SK-MEL-5 (cell line): ENCODE measurements around the gene LHFPL6. TPM values are rescaled to one million over a fixed set of nuclear protein-coding genes. Genes with fewer than 3 reads are reported as not detected.
A peak's percentile ranks its signal among the peaks of the same experiment; 100 is the strongest.

Source experiments
- DNase-seq: peaks from one replicate; pipeline ENCODE4 v3.0.0-alpha.2; 2016; ENCODE audit warnings: low read depth, low spot score
- in situ Hi-C: cut with HindIII; loops from 2 replicates; pipeline ENCODE4 v1.10.0; 2016; ENCODE audit warnings: low sequenced_read_pairs, high pct_unique_total_duplicates, low pct_unique_long_range_greater_than_20kb
- total RNA-seq: library from RNA; depleted of rRNA; stranded (reverse); fragments of >200 nt; shearing (Covaris generic); gene quantifications from 2 replicates; pipeline ENCODE4 v1.2.3, GENCODE V29; 2014

LHFPL6 gene
- total RNA-seq, 1 experiment from 2014 or later = 17.2 TPM

- in situ Hi-C loops = no loop called here
- DNase-seq = no peak
Observed at GRCh38 chr13:39599842-39600241, 3.2 kb downstream of the LHFPL6 start.

GRCh38 chr13:39599012-39599411 is 4.0 kb downstream of the LHFPL6 start:
- no peak for DNase-seq
- in situ Hi-C loops = no loop called here

GRCh38 chr13:39597838-39598237 is 5.2 kb downstream of the LHFPL6 start:
- in situ Hi-C loops = no loop called here
- DNase-seq = no peak

- in situ Hi-C loops = no loop called here
- DNase-seq = no peak
Observed at GRCh38 chr13:39596685-39597084, 6.3 kb downstream of the LHFPL6 start.

- in situ Hi-C loops = no loop called here
- no peak for DNase-seq
Observed at GRCh38 chr13:39596176-39596575, 6.8 kb downstream of the LHFPL6 start.

- in situ Hi-C loops = no loop called here
- no peak for DNase-seq
Observed at GRCh38 chr13:39590466-39591036, 12.4 kb downstream of the LHFPL6 start.

GRCh38 chr13:39588384-39588783 is 14.6 kb downstream of the LHFPL6 start:
- in situ Hi-C loops = no loop called here
- DNase-seq = no peak

GRCh38 chr13:39587939-39588338 is 15.1 kb downstream of the LHFPL6 start:
- in situ Hi-C loops = no loop called here
- DNase-seq = peak; percentile 92

GRCh38 chr13:39586958-39587605 is 15.9 kb downstream of the LHFPL6 start:
- in situ Hi-C loops = no loop called here
- no peak for DNase-seq

- no peak for DNase-seq
- in situ Hi-C loops = no loop called here
Observed at GRCh38 chr13:39586151-39586550, 16.8 kb downstream of the LHFPL6 start.

GRCh38 chr13:39585219-39585618 is 17.8 kb downstream of the LHFPL6 start:
- in situ Hi-C loops = no loop called here
- no peak for DNase-seq

- in situ Hi-C loops = no loop called here
- no peak for DNase-seq
Observed at GRCh38 chr13:39580881-39581575, 22.0 kb downstream of the LHFPL6 start.

- in situ Hi-C loops = no loop called here
- DNase-seq = no peak
Observed at GRCh38 chr13:39578821-39579291, 24.1 kb downstream of the LHFPL6 start.

GRCh38 chr13:39577838-39578491 is 25.0 kb downstream of the LHFPL6 start:
- DNase-seq = no peak
- in situ Hi-C loops = no loop called here

GRCh38 chr13:39577203-39577602 is 25.8 kb downstream of the LHFPL6 start:
- in situ Hi-C loops = no loop called here
- DNase-seq = no peak

GRCh38 chr13:39575641-39576238 is 27.3 kb downstream of the LHFPL6 start:
- in situ Hi-C loops = no loop called here

GRCh38 chr13:39571502-39572092 is 31.4 kb downstream of the LHFPL6 start:
- no peak for DNase-seq
- in situ Hi-C loops = no loop called here

More at GRCh38 chr13:39575641-39576238, 27.3 kb downstream of the LHFPL6 start:
- no peak for DNase-seq

GRCh38 chr13:39567569-39567968 is 35.4 kb downstream of the LHFPL6 start:
- in situ Hi-C loops = no loop called here
- DNase-seq = peak; percentile 25
